HepG2 (cell line): ENCODE results near the gene SMYD4. TPM values are rescaled to one million over a fixed set of nuclear protein-coding genes. Genes with fewer than 3 reads are reported as not detected.

ENCODE experiments used
- ATAC-seq: fragments of 200-7000 bp; cut with Tn5 transposase; 3 replicates; pipeline ENCODE4 v1.9.1; 2020; ENCODE audit warnings: mild to moderate bottlenecking, moderate library complexity
- BruUV-seq: library from RNA; stranded (reverse); fragments of 400-500 nt; replicated peaks from 2 replicates; lab custom pipeline; 2021; lab: Mats Ljungman, UMichigan
- CTCF ChIA-PET: fragments of 300-600 bp; formaldehyde crosslinking; extraction: SDS; loops from one replicate; lab custom pipeline; 2021; ENCODE audit warnings: low total read pairs, inconsistent platforms, low intra/inter-chr PET ratio; lab: Yijun Ruan, JAX
- POLR2A ChIA-PET: fragments of 350-600 bp; sonication (Branson Sonifier 250); formaldehyde crosslinking; loops from one replicate; lab custom pipeline; 2020; ENCODE audit warnings: antibody characterized with exemption, inconsistent platforms; lab: Yijun Ruan, JAX
- DNase-seq: peaks from one replicate; pipeline ENCODE4 v3.0.0-alpha.2; 2015; ENCODE audit warnings: low spot score
- FAIRE-seq: peaks from 3 replicates; lab custom pipeline; 2011; peaks lifted over from hg19 to GRCh38; lab: Jason Lieb, UNC
- H2AFZ ChIP-seq: one replicate; pipeline ENCODE4 v1.6.1; 2011; ENCODE audit warnings: low read length, inconsistent platforms
- H3K27ac ChIP-seq: fragments of 300-600 bp; 3 replicates; pipeline ENCODE4 v1.8.0; 2011; ENCODE audit warnings: mixed run types, mild to moderate bottlenecking, mixed read lengths, low read length, inconsistent platforms; ENCODE audit not compliant: insufficient read depth; ENCODE audit errors: extremely low read length
- H3K27me3 ChIP-seq, 2 experiments: fragments of 200-600 bp in 1 of 2; 2 replicates in 1 of 2; 3 replicates in 1 of 2; pipeline versions ENCODE4 v1.6.0 to v1.8.0; 2011; ENCODE audit warnings: low read length in 2 of 2, mild to moderate bottlenecking in 2 of 2, moderate library complexity in 2 of 2, inconsistent platforms in 1 of 2; ENCODE audit not compliant: insufficient read depth in 2 of 2, control insufficient read depth in 1 of 2
- H3K36me3 ChIP-seq, 2 experiments: fragments of 200-600 bp in 1 of 2; replicated peaks in 1 of 2; 2 replicates in 1 of 2; 3 replicates in 1 of 2; pipeline versions ENCODE4 v1.5.1 to v1.8.0; 2011; ENCODE audit warnings: low read length in 2 of 2, inconsistent platforms in 1 of 2; ENCODE audit not compliant: insufficient read depth in 2 of 2, control insufficient read depth in 1 of 2
- H3K4me1 ChIP-seq: 2 replicates; pipeline ENCODE4 v1.5.1; 2012; ENCODE audit warnings: low read length, inconsistent platforms; ENCODE audit not compliant: insufficient read depth
- H3K4me2 ChIP-seq: 2 replicates; pipeline ENCODE4 v1.6.0; 2011; ENCODE audit warnings: low read depth, low read length, inconsistent platforms
- H3K4me3 ChIP-seq, 3 experiments: fragments of 200-600 bp in 1 of 3; sonication (generic), shearing (Covaris generic) in 1 of 3; replicated peaks in 1 of 3; 2 replicates each; pipeline ENCODE4 v1.5.1; 2011 to 2016; ENCODE audit warnings: low read length in 3 of 3, inconsistent platforms in 2 of 3, low read depth in 2 of 3, mild to moderate bottlenecking in 2 of 3, control low read depth in 1 of 3, mixed read lengths in 1 of 3; ENCODE audit not compliant: insufficient read depth in 1 of 3
- H3K79me2 ChIP-seq: one replicate; pipeline ENCODE4 v1.6.1; 2011; ENCODE audit warnings: low read length, inconsistent platforms; ENCODE audit not compliant: insufficient read depth
- H3K9ac ChIP-seq: 2 replicates; pipeline ENCODE4 v1.6.0; 2011; ENCODE audit warnings: mild to moderate bottlenecking, low read depth, low read length, inconsistent platforms; ENCODE audit not compliant: insufficient read depth
- H3K9me3 ChIP-seq: 2 replicates; pipeline ENCODE4 v1.5.1; 2012; ENCODE audit warnings: mild to moderate bottlenecking, low read length
- H4K20me1 ChIP-seq: 2 replicates; pipeline ENCODE4 v1.6.0; 2011; ENCODE audit warnings: inconsistent platforms, mild to moderate bottlenecking, low read length, moderate library complexity; ENCODE audit not compliant: insufficient read depth
- E2F2 ChIP-seq: sonication (generic); formaldehyde crosslinking; IDR thresholded peaks from 2 replicates; pipeline ENCODE4 v1.4.0; 2020; ENCODE audit warnings: missing genetic modification reagents, borderline replicate concordance
- ELF3 ChIP-seq: IDR thresholded peaks from 2 replicates; pipeline ENCODE4 v1.6.1; 2016; ENCODE audit warnings: missing genetic modification reagents, missing compliant biosample characterization
- HOXA3 ChIP-seq: sonication (generic); formaldehyde crosslinking; IDR thresholded peaks from 2 replicates; pipeline ENCODE4 v1.5.0; 2020; ENCODE audit warnings: missing genetic modification reagents
- JUNB ChIP-seq: sonication (generic); formaldehyde crosslinking; IDR thresholded peaks from 2 replicates; pipeline ENCODE4 v1.8.0; 2022; ENCODE audit warnings: missing genetic modification reagents, mild to moderate bottlenecking, borderline replicate concordance
- PBX3 ChIP-seq: sonication (generic); formaldehyde crosslinking; IDR thresholded peaks from 2 replicates; pipeline ENCODE4 v1.8.1; 2023; ENCODE audit warnings: missing genetic modification reagents, inconsistent platforms, borderline replicate concordance
- RBM39 ChIP-seq: fragments of 200-400 bp; formaldehyde crosslinking; IDR thresholded peaks from one replicate; pipeline ENCODE4 v1.6.1; 2018; ENCODE audit warnings: antibody characterized with exemption, mild to moderate bottlenecking, low read depth, low read length; ENCODE audit not compliant: poor library complexity, severe bottlenecking
- RXRA ChIP-seq: sonication (generic); formaldehyde crosslinking; IDR thresholded peaks from 2 replicates; pipeline ENCODE4 v1.5.1; 2020; ENCODE audit warnings: missing genetic modification reagents
- SIN3B ChIP-seq: fragments of 150-350 bp; IDR thresholded peaks from 2 replicates; pipeline ENCODE4 v1.6.1; 2014; ENCODE audit warnings: low read length
- TARDBP ChIP-seq: sonication (generic); formaldehyde crosslinking; IDR thresholded peaks from 2 replicates; pipeline ENCODE4 v1.8.0; 2022; ENCODE audit warnings: mild to moderate bottlenecking, missing genetic modification reagents
- TFAP4 ChIP-seq: sonication (generic); IDR thresholded peaks from 2 replicates; pipeline ENCODE4 v1.6.1; 2016; ENCODE audit warnings: low read depth, borderline replicate concordance
- TRAFD1 ChIP-seq: sonication (generic); formaldehyde crosslinking; IDR thresholded peaks from 2 replicates; pipeline ENCODE4 v1.5.1; 2020; ENCODE audit warnings: missing genetic modification reagents, mild to moderate bottlenecking, borderline replicate concordance
- ZFP82 ChIP-seq: sonication (generic); formaldehyde crosslinking; IDR thresholded peaks from 2 replicates; pipeline ENCODE4 v1.5.1; 2020; ENCODE audit warnings: mild to moderate bottlenecking, missing genetic modification reagents, borderline replicate concordance
- ZNF10 ChIP-seq: sonication (generic); formaldehyde crosslinking; IDR thresholded peaks from 2 replicates; pipeline ENCODE4 v1.4.0; 2020; ENCODE audit warnings: mild to moderate bottlenecking, low read depth, missing genetic modification reagents, borderline replicate concordance
- ZNF17 ChIP-seq: sonication (generic); formaldehyde crosslinking; IDR thresholded peaks from 2 replicates; pipeline ENCODE4 v1.5.0; 2020; ENCODE audit warnings: mild to moderate bottlenecking, missing genetic modification reagents
- ZNF614 ChIP-seq: IDR thresholded peaks from 2 replicates; pipeline ENCODE4 v1.6.1; 2018; ENCODE audit warnings: missing biosample characterization, missing genetic modification reagents, inconsistent platforms, borderline replicate concordance
- WGBS: methylation state at CpG from one replicate; pipeline ENCODE4 v1.1.6; 2017; ENCODE audit warnings: low lambda C conversion rate; 5-methylcytosine and 5-hydroxymethylcytosine counted together
- in situ Hi-C: cut with HindIII; loops from 2 replicates; pipeline ENCODE4 v1.10.0; 2017; ENCODE audit warnings: low pct_unique_long_range_greater_than_20kb; ENCODE audit not compliant: extremely low pct_ligation_motif_present
- intact Hi-C: fragments of 100-400 bp; cut with micrococcal nuclease; formaldehyde crosslinking; loops from one replicate; pipeline ENCODE4 v1.10.0; 2022; ENCODE audit not compliant: unreplicated experiment
- polyA plus RNA-seq, 8 experiments: library from polyadenylated mRNA; depleted of rRNA in 3 of 8; stranded (reverse) in 7 of 8; unstranded in 1 of 8; fragments of >200 nt; fragmentation: Illumina TruSeq in 4 of 8; extraction: Trizol in 4 of 8; gene quantifications; 2 replicates each; pipeline versions ENCODE4 v1.2.1 to v1.2.3, GENCODE V29; 2011 to 2016; ENCODE audit warnings: low read depth in 4 of 8, missing spikeins in 1 of 8, mixed read lengths in 1 of 8; ENCODE audit not compliant: insufficient read depth in 1 of 8
- total RNA-seq, 5 experiments: library from RNA; depleted of rRNA; stranded (reverse); fragments of >200 nt; fragmentation: Illumina TruSeq; extraction: Trizol; gene quantifications; 2 replicates each; pipeline ENCODE4 v1.2.3, GENCODE V29; 2016; ENCODE audit warnings: low read depth in 1 of 5

Gene SMYD4
- total and polyA plus RNA-seq, 2 of the 13 experiments (the other 11 are each of a cell fraction or from before 2014, with no cell fraction given), result 7.4 to 11.3 TPM

- Histone ChIP-seq H3K27me3 (no peaks in the 10 kb centered on the region), H3K9ac (no peak overlapping the region), H3K4me2 (no peak overlapping the region), H3K9me3 (no peaks in the 10 kb centered on the region), H4K20me1 (no peaks in the 10 kb centered on the region), H3K4me3 (no peak overlapping the region), H3K4me1 (peaks cover 7% of the 10 kb centered on the region), H3K27ac (no peak overlapping the region), H2AFZ (no peak overlapping the region), H3K36me3 (peaks cover 19 to 44% of the 10 kb centered on the region in 2 experiments), H3K79me2 (no peaks in the 10 kb centered on the region)
- FAIRE-seq, result no peak
- ATAC-seq, result no peak
- DNase-seq, result no peak
- intact Hi-C loops (no loop called here), in situ Hi-C loops (no loop called here)
- ChIA-PET POLR2A (interaction anchor here (1.3 to 2.0 kb wide), 2 partner anchors 24 to 70 kb away, joined by 7 to 8 read pairs; no protein-coding TSS in a partner anchor), CTCF (no interaction called here)
- BruUV-seq, result no TSS peak
- TF ChIP-seq RXRA (CRISPR knock-in tag) (no peak), JUNB (CRISPR knock-in tag) (no peak), E2F2 (CRISPR knock-in tag) (no peak), ZNF614 (CRISPR knock-in tag) (no peak), HOXA3 (CRISPR knock-in tag) (no peak), PBX3 (no peak), ZFP82 (CRISPR knock-in tag) (no peak), RBM39 (no peak), SIN3B (no peak), TFAP4 (no peak), TRAFD1 (CRISPR knock-in tag) (no peak), ELF3 (CRISPR knock-in tag) (no peak), TARDBP (CRISPR knock-in tag) (no peak), ZNF17 (CRISPR knock-in tag) (no peak), ZNF10 (CRISPR knock-in tag) (no peak)
- WGBS, result 92% methylated on average over 6 of the region's 7 CpGs
Observed at GRCh38 chr17:1786708-1787107, 43.0 kb downstream of the SMYD4 start.
